HEK293 (cell line): Measurements from ENCODE around the gene PDSS1.
A peak's percentile ranks its signal among the peaks of the same experiment; 100 is the strongest.

Source experiments
- CTCF ChIA-PET: fragments of 350-600 bp; formaldehyde crosslinking; extraction: SDS; loops from one replicate; lab custom pipeline; 2021; ENCODE audit warnings: antibody characterized with exemption; lab: Yijun Ruan, JAX
- POLR2A ChIA-PET: fragments of 300-600 bp; formaldehyde crosslinking; extraction: SDS; loops from one replicate; lab custom pipeline; 2020; ENCODE audit warnings: antibody characterized with exemption, inconsistent platforms; lab: Yijun Ruan, JAX
- H3K27ac ChIP-seq: fragments of 200-500 bp; sonication (Bioruptor generic); 2 replicates; pipeline ENCODE4 v1.5.1; 2014; ENCODE audit warnings: low read depth, low read length, control low read depth, inconsistent platforms; ENCODE audit errors: extremely low read depth
- H3K36me3 ChIP-seq, 2 experiments: fragments of 200-500 bp in 1 of 2; sonication (Bioruptor generic) in 1 of 2; 1 replicate in 1 of 2; 2 replicates in 1 of 2; pipeline ENCODE4 v1.5.1; 2014 to 2017; ENCODE audit warnings: inconsistent platforms in 2 of 2, low read length in 2 of 2; ENCODE audit not compliant: control insufficient read depth in 2 of 2, insufficient read depth in 1 of 2
- H3K4me1 ChIP-seq: fragments of 200-500 bp; sonication (Bioruptor generic); 2 replicates; pipeline ENCODE4 v1.5.1; 2014; ENCODE audit warnings: mild to moderate bottlenecking, low read length, inconsistent platforms; ENCODE audit not compliant: control insufficient read depth, insufficient read depth
- H3K4me3 ChIP-seq: 2 replicates; pipeline ENCODE4 v1.5.1; 2011; ENCODE audit warnings: low read depth, mild to moderate bottlenecking, control low read depth, low read length, moderate library complexity
- H3K9me3 ChIP-seq: fragments of 200-500 bp; sonication (Bioruptor generic); 2 replicates; pipeline ENCODE4 v1.5.1; 2014; ENCODE audit warnings: low read depth, low read length, inconsistent platforms; ENCODE audit not compliant: control insufficient read depth, insufficient read depth
- BCL11B ChIP-seq: fragments of 450-650 bp; formaldehyde crosslinking; IDR thresholded peaks from 2 replicates; pipeline ENCODE4 v1.5.1; 2016; ENCODE audit warnings: low read depth, missing biosample characterization, missing genetic modification characterization
- ELK4 ChIP-seq: IDR thresholded peaks from 2 replicates; pipeline ENCODE4 v1.6.1; 2011; ENCODE audit warnings: mild to moderate bottlenecking, low read depth, low read length, borderline replicate concordance
- GLI2 ChIP-seq: fragments of 450-650 bp; formaldehyde crosslinking; IDR thresholded peaks from 2 replicates; pipeline ENCODE4; 2017; ENCODE audit warnings: missing biosample characterization, missing genetic modification characterization, low read depth, borderline replicate concordance
- HOXD13 ChIP-seq: sonication (generic); formaldehyde crosslinking; IDR thresholded peaks from 2 replicates; pipeline ENCODE4 v1.8.0; 2022; ENCODE audit warnings: missing genetic modification reagents, borderline replicate concordance
- KLF8 ChIP-seq: fragments of 450-650 bp; formaldehyde crosslinking; IDR thresholded peaks from 2 replicates; pipeline ENCODE4 v1.5.1; 2016; ENCODE audit warnings: missing biosample characterization, missing genetic modification characterization
- SP2 ChIP-seq: fragments of 450-650 bp; formaldehyde crosslinking; IDR thresholded peaks from 2 replicates; pipeline ENCODE4 v1.5.1; 2016; ENCODE audit warnings: missing biosample characterization, missing genetic modification characterization
- SP7 ChIP-seq: fragments of 450-650 bp; formaldehyde crosslinking; IDR thresholded peaks from 2 replicates; pipeline ENCODE4 v1.5.1; 2016; ENCODE audit warnings: missing biosample characterization, missing genetic modification characterization
- ZBTB11 ChIP-seq: fragments of 450-650 bp; formaldehyde crosslinking; conservative IDR thresholded peaks from 2 replicates; pipeline ENCODE4 v1.5.1; 2016; ENCODE audit warnings: low read depth, missing biosample characterization, missing genetic modification characterization
- ZBTB20 ChIP-seq: fragments of 450-650 bp; formaldehyde crosslinking; IDR thresholded peaks from 2 replicates; pipeline ENCODE4 v1.5.1; 2016; ENCODE audit warnings: missing biosample characterization, missing genetic modification characterization
- ZBTB26 ChIP-seq: fragments of 450-650 bp; formaldehyde crosslinking; optimal IDR thresholded peaks from 2 replicates; pipeline ENCODE3; 2016; ENCODE audit warnings: missing biosample characterization, mild to moderate bottlenecking, missing genetic modification characterization
- ZEB2 ChIP-seq: fragments of 450-650 bp; formaldehyde crosslinking; IDR thresholded peaks from 2 replicates; pipeline ENCODE4 v1.5.1; 2016; ENCODE audit warnings: missing biosample characterization, missing genetic modification characterization
- ZFP3 ChIP-seq: fragments of 450-650 bp; formaldehyde crosslinking; IDR thresholded peaks from 2 replicates; pipeline ENCODE4 v1.5.1; 2016; ENCODE audit warnings: low read depth, missing biosample characterization, missing genetic modification characterization
- ZFP37 ChIP-seq: fragments of 450-650 bp; formaldehyde crosslinking; IDR thresholded peaks from 2 replicates; pipeline ENCODE4 v1.5.1; 2016; ENCODE audit warnings: missing biosample characterization, missing genetic modification characterization
- ZNF2 ChIP-seq: fragments of 450-650 bp; formaldehyde crosslinking; IDR thresholded peaks from 2 replicates; pipeline ENCODE4 v1.5.1; 2016; ENCODE audit warnings: missing biosample characterization, missing genetic modification characterization
- ZNF211 ChIP-seq: fragments of 450-650 bp; formaldehyde crosslinking; IDR thresholded peaks from 2 replicates; pipeline ENCODE4 v1.5.1; 2016; ENCODE audit warnings: low read depth, missing biosample characterization, missing genetic modification characterization
- ZNF23 ChIP-seq: fragments of 450-650 bp; formaldehyde crosslinking; IDR thresholded peaks from 2 replicates; pipeline ENCODE4 v1.5.1; 2016; ENCODE audit warnings: missing biosample characterization, missing genetic modification characterization, borderline replicate concordance
- ZNF335 ChIP-seq: fragments of 450-650 bp; formaldehyde crosslinking; conservative IDR thresholded peaks from 2 replicates; pipeline ENCODE4 v1.5.1; 2016; ENCODE audit warnings: missing biosample characterization, missing genetic modification characterization
- ZNF37A ChIP-seq: fragments of 450-650 bp; IDR thresholded peaks from 2 replicates; pipeline ENCODE4 v1.5.1; 2018; ENCODE audit warnings: missing biosample characterization, missing genetic modification characterization
- ZNF391 ChIP-seq: fragments of 450-650 bp; formaldehyde crosslinking; IDR thresholded peaks from 2 replicates; pipeline ENCODE4 v1.5.1; 2016; ENCODE audit warnings: low read depth, missing biosample characterization, missing genetic modification characterization, borderline replicate concordance
- ZNF510 ChIP-seq: fragments of 450-650 bp; formaldehyde crosslinking; IDR thresholded peaks from 2 replicates; pipeline ENCODE4 v1.5.1; 2018; ENCODE audit warnings: mild to moderate bottlenecking, missing genetic modification characterization, missing biosample characterization; ENCODE audit not compliant: insufficient replicate concordance
- ZNF610 ChIP-seq: fragments of 450-650 bp; formaldehyde crosslinking; IDR thresholded peaks from 2 replicates; pipeline ENCODE4 v1.5.1; 2016; ENCODE audit warnings: missing biosample characterization, missing genetic modification characterization, borderline replicate concordance
- ZNF629 ChIP-seq: fragments of 450-650 bp; formaldehyde crosslinking; IDR thresholded peaks from 2 replicates; pipeline ENCODE4 v1.5.1; 2017; ENCODE audit warnings: missing biosample characterization, missing genetic modification characterization
- ZNF660 ChIP-seq: fragments of 450-650 bp; IDR thresholded peaks from 2 replicates; pipeline ENCODE4 v1.5.1; 2018; ENCODE audit warnings: missing biosample characterization, mild to moderate bottlenecking, missing genetic modification characterization
- ZNF677 ChIP-seq: fragments of 450-650 bp; IDR thresholded peaks from 2 replicates; pipeline ENCODE4 v1.5.0; 2018; ENCODE audit warnings: missing biosample characterization, mild to moderate bottlenecking, missing genetic modification characterization, moderate library complexity
- ZNF76 ChIP-seq: fragments of 450-650 bp; formaldehyde crosslinking; IDR thresholded peaks from 2 replicates; pipeline ENCODE4; 2016; ENCODE audit warnings: low read depth, missing biosample characterization, missing genetic modification characterization, borderline replicate concordance
- ZNF792 ChIP-seq: fragments of 450-650 bp; formaldehyde crosslinking; IDR thresholded peaks from 2 replicates; pipeline ENCODE4 v1.5.1; 2016; ENCODE audit warnings: missing biosample characterization, missing genetic modification characterization
- ZNF843 ChIP-seq: fragments of 450-650 bp; formaldehyde crosslinking; IDR thresholded peaks from 2 replicates; pipeline ENCODE4 v1.5.1; 2016; ENCODE audit warnings: missing biosample characterization, missing genetic modification characterization
- ZSCAN30 ChIP-seq: fragments of 450-650 bp; IDR thresholded peaks from 2 replicates; pipeline ENCODE4 v1.5.1; 2018; ENCODE audit warnings: missing biosample characterization, mild to moderate bottlenecking, missing genetic modification characterization, moderate library complexity
- ZSCAN5A ChIP-seq: fragments of 450-650 bp; formaldehyde crosslinking; IDR thresholded peaks from 2 replicates; pipeline ENCODE4 v1.5.1; 2016; ENCODE audit warnings: missing biosample characterization, missing genetic modification characterization

The PDSS1 gene

GRCh38 chr10:26697163-26697921 lies at the start of gene PDSS1:
Gene PDSS1, plus strand, starts transcription at chr10:26697701. Its CDS starts 11 bp downstream, at chr10:26697712.
- Histone ChIP-seq H3K4me1 (no peaks in the 10 kb centered on the region), H3K9me3 (no peaks in the 10 kb centered on the region), H3K27ac (peak within 1 kb of the TSS; percentile 75), H3K4me3 (peak within 1 kb of the TSS; percentile 94), H3K36me3 (peaks cover 4 to 20% of the 10 kb centered on the region in 2 experiments; a peak in 2 of 3 replicates)
- ChIA-PET CTCF (interaction anchor here (0.6 to 1.5 kb wide), 3 partner anchors 12 to 141 kb away, joined by 4 read pairs; no protein-coding TSS in a partner anchor), POLR2A (interaction anchor here (0.6 to 1.3 kb wide), 5 partner anchors 11 to 1302 kb away, joined by 3 read pairs; partner anchors contain the start of gene RAB18)
- TF ChIP-seq ZBTB20 (peak; percentile 88), ZNF211 (tag by site-specific recombination) (no peak), ZNF335 (tag by site-specific recombination) (peak; percentile 77), ZNF610 (tag by site-specific recombination) (peak; percentile 43; the same call in 1 of the 2 replicates), HOXD13 (CRISPR knock-in tag) (0 out of 2 replicates have a peak, but pooled peaks have one; percentile 33), GLI2 (no peak), KLF8 (tag by site-specific recombination) (peak; percentile 84; the same call in 1 of the 2 replicates), SP2 (tag by site-specific recombination) (peak; percentile 91), ZNF660 (peak; percentile 34), ELK4 (peak; percentile 65; the same call in 1 of the 2 replicates), ZFP3 (tag by site-specific recombination) (no peak), ZNF23 (tag by site-specific recombination) (no peak), BCL11B (tag by site-specific recombination) (peak; percentile 90), ZNF2 (tag by site-specific recombination) (peak; percentile 68), ZFP37 (tag by site-specific recombination) (peak; percentile 44; the same call in 1 of the 2 replicates), ZBTB11 (tag by site-specific recombination) (peak; percentile 97), SP7 (tag by site-specific recombination) (peak; percentile 42; the same call in 1 of the 2 replicates), ZSCAN5A (no peak), ZNF510 (no peak), ZSCAN30 (0 out of 2 replicates have a peak, but pooled peaks have one; percentile 63), ZBTB26 (tag by site-specific recombination) (peak; percentile 92), ZNF391 (tag by site-specific recombination) (no peak), ZNF76 (tag by site-specific recombination) (peak; percentile 59; the same call in 1 of the 2 replicates), ZEB2 (tag by site-specific recombination) (peak; percentile 60; the same call in 1 of the 2 replicates), ZNF843 (tag by site-specific recombination) (0 out of 2 replicates have a peak, but pooled peaks have one; percentile 20), ZNF629 (tag by site-specific recombination) (peak; percentile 37; the same call in 1 of the 2 replicates), ZNF37A (tag by site-specific recombination) (no peak), ZNF792 (tag by site-specific recombination) (no peak), ZNF677 (peak; percentile 61; the same call in 1 of the 2 replicates)
